ENCODE data around the gene APEX2. TPM values are rescaled to one million over a fixed set of nuclear protein-coding genes. Genes with fewer than 3 reads are reported as not detected.

Gene APEX2
- total and polyA plus RNA-seq, 10 donors, result 7.2 to 17.4 (median 13.7) TPM

- no peaks in the 10 kb centered on the region for H3K4me1 ChIP-seq
- H3K4me3 ChIP-seq, result no peak overlapping the region
- 64 to 72% (median 69%) methylated on average over 4 of the region's 4 CpGs for WGBS, 5 donors
- TF ChIP-seq POLR2AphosphoS5 (IDR thresholded peaks at IDR 0.05), result no peak
- TF ChIP-seq POLR2A (IDR thresholded peaks at IDR 0.05), result no peak
- TF ChIP-seq, protein P1, sequence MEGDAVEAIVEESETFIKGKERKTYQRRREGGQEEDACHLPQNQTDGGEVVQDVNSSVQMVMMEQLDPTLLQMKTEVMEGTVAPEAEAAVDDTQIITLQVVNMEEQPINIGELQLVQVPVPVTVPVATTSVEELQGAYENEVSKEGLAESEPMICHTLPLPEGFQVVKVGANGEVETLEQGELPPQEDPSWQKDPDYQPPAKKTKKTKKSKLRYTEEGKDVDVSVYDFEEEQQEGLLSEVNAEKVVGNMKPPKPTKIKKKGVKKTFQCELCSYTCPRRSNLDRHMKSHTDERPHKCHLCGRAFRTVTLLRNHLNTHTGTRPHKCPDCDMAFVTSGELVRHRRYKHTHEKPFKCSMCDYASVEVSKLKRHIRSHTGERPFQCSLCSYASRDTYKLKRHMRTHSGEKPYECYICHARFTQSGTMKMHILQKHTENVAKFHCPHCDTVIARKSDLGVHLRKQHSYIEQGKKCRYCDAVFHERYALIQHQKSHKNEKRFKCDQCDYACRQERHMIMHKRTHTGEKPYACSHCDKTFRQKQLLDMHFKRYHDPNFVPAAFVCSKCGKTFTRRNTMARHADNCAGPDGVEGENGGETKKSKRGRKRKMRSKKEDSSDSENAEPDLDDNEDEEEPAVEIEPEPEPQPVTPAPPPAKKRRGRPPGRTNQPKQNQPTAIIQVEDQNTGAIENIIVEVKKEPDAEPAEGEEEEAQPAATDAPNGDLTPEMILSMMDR (IDR thresholded peaks at IDR 0.05 in 8 of 11, conservative IDR thresholded peaks at IDR 0.05 in 3 of 11), result no peak
- no peaks in the 10 kb centered on the region for H3K36me3 ChIP-seq
- intact Hi-C loops (cut with DNase I; ENCODE audit: low total_unique reads), result no loop called here
- H3K9me3 ChIP-seq, result peaks cover 0 to 16% (median 6%) of the 10 kb centered on the region in 8 donors
- no peak overlapping the region for H3K27ac ChIP-seq
- no peaks in the 10 kb centered on the region for H3K27me3 ChIP-seq (replicated peaks in 1 of 7)
- DNase-seq, result no peak
Observed at GRCh38 chrX:54964766-54965497, 35.2 kb upstream of the APEX2 start.

- TF ChIP-seq POLR2A (IDR thresholded peaks at IDR 0.05) (no peak), POLR2AphosphoS5 (IDR thresholded peaks at IDR 0.05) (no peak)
- TF ChIP-seq, protein P1 (IDR thresholded peaks at IDR 0.05 in 8 of 11, conservative IDR thresholded peaks at IDR 0.05 in 3 of 11), result no peak
- DNase-seq, result no peak
- WGBS, 5 donors, result 66 to 90% (median 83%) methylated on average over 4 of the region's 4 CpGs
Observed at GRCh38 chrX:54977387-54977786, 22.8 kb upstream of the APEX2 start.

DNA sequence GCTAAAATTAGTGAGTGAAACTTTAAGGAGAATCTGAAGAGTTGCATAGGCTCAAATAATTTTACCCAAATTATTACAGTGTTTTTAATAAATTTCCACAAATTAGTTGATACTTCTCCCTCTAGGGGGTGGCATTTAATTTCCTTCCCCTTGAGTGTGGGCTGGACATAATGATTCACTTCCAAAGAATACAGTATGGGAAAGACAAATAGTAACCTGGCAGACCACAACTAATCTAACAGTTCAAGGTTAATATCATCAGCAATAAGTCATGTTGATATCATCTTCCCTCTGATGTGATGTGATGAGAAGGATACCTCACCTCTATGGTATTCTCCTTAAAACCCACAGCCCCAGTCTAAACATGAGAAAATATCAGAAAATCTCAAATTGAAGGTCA lies 21.7 kb upstream of the APEX2 start:
- no peaks in the 10 kb centered on the region for H3K4me1 ChIP-seq
- DNase-seq, result no peak
- intact Hi-C loops (cut with DNase I; ENCODE audit: low total_unique reads), result no loop called here

More at GRCh38 chrX:54977387-54977786, 22.8 kb upstream of the APEX2 start:
- intact Hi-C loops (cut with DNase I; ENCODE audit: low total_unique reads), result no loop called here
- Histone ChIP-seq H3K4me3 (no peak overlapping the region), H3K27me3 (replicated peaks in 1 of 7) (peaks cover 0 to 8% (median 0%) of the 10 kb centered on the region in 7 donors), H3K4me1 (no peaks in the 10 kb centered on the region), H3K9me3 (no peaks in the 10 kb centered on the region), H3K36me3 (no peaks in the 10 kb centered on the region), H3K27ac (no peak overlapping the region)

GRCh38 chrX:54979432-54979831 lies 20.7 kb upstream of the APEX2 start:
- TF ChIP-seq, protein P1 (IDR thresholded peaks at IDR 0.05 in 8 of 11, conservative IDR thresholded peaks at IDR 0.05 in 3 of 11), result no peak
- TF ChIP-seq POLR2A (IDR thresholded peaks at IDR 0.05), result no peak
- no peak for TF ChIP-seq POLR2AphosphoS5 (IDR thresholded peaks at IDR 0.05)
- no peaks in the 10 kb centered on the region for H3K36me3 ChIP-seq
- H3K4me3 ChIP-seq, result no peak overlapping the region
- intact Hi-C loops (cut with DNase I; ENCODE audit: low total_unique reads), result no loop called here
- no peak overlapping the region for H3K27ac ChIP-seq
- no peak for DNase-seq
- H3K4me1 ChIP-seq, result no peaks in the 10 kb centered on the region
- H3K27me3 ChIP-seq (replicated peaks in 1 of 7), result peaks cover 0 to 8% (median 0%) of the 10 kb centered on the region in 7 donors
- H3K9me3 ChIP-seq, result peaks cover 0 to 11% (median 0%) of the 10 kb centered on the region in 8 donors

More for the DNA sequence above, 21.7 kb upstream of the APEX2 start:
- H3K36me3 ChIP-seq, result no peaks in the 10 kb centered on the region
- peaks cover 0 to 8% (median 0%) of the 10 kb centered on the region in 7 donors for H3K27me3 ChIP-seq (replicated peaks in 1 of 7)
- H3K4me3 ChIP-seq, result no peak overlapping the region
- peaks cover 0 to 4% (median 0%) of the 10 kb centered on the region in 8 donors for H3K9me3 ChIP-seq
- H3K27ac ChIP-seq, result no peak overlapping the region
- TF ChIP-seq POLR2A (IDR thresholded peaks at IDR 0.05) (no peak), POLR2AphosphoS5 (IDR thresholded peaks at IDR 0.05) (no peak)
- TF ChIP-seq, protein P1 (IDR thresholded peaks at IDR 0.05 in 8 of 11, conservative IDR thresholded peaks at IDR 0.05 in 3 of 11), result no peak
